HCT116 (cell line): ENCODE measurements around the gene RANBP9. TPM values are rescaled to one million over a fixed set of nuclear protein-coding genes. Genes with fewer than 3 reads are reported as not detected.

Experiments
- ATAC-seq: fragments of 200-7000 bp; cut with Tn5 transposase; 2 replicates; pipeline ENCODE4 v1.9.1; 2020; ENCODE audit warnings: mild to moderate bottlenecking, moderate library complexity
- BruUV-seq: library from RNA; stranded (reverse); fragments of 400-500 nt; replicated peaks from 2 replicates; lab custom pipeline; 2021; lab: Mats Ljungman, UMichigan
- CTCF ChIA-PET: fragments of 300-600 bp; sonication (Branson Sonifier 250); formaldehyde crosslinking; loops from one replicate; lab custom pipeline; 2021; ENCODE audit warnings: antibody characterized with exemption; lab: Charles Lee
- POLR2A ChIA-PET: fragments of 300-600, 350-600 bp; sonication (Branson Sonifier 250); formaldehyde crosslinking; loops from one replicate; lab custom pipeline; 2021; ENCODE audit warnings: antibody characterized with exemption; lab: Charles Lee
- RAD21 ChIA-PET, 2 experiments: fragments of 300-600 bp; sonication (Branson Sonifier 250); formaldehyde crosslinking; loops; one replicate each; lab custom pipeline; 2023; ENCODE audit warnings: low total read pairs in 2 of 2; ENCODE audit not compliant: uncharacterized antibody in 2 of 2, unreplicated experiment in 2 of 2, low non-redundant PET in 1 of 2; lab: Charles Lee
- DNase-seq: peaks from one replicate; pipeline ENCODE4 v3.0.0-alpha.2; 2010; ENCODE audit warnings: low read depth, low spot score
- H2AFZ ChIP-seq: fragments of 200-600 bp; shearing (Covaris generic), sonication (generic); 2 replicates; pipeline ENCODE4 v1.6.1; 2017; ENCODE audit warnings: low read depth, mixed run types, mixed read lengths, antibody characterized with exemption, low read length; ENCODE audit not compliant: poor library complexity, severe bottlenecking
- H3K27ac ChIP-seq: 2 replicates; pipeline ENCODE4 v1.5.1; 2012; ENCODE audit warnings: low read depth, low read length
- H3K27me3 ChIP-seq: fragments of 200-600 bp; sonication (generic); 2 replicates; pipeline ENCODE4 v1.6.1; 2016; ENCODE audit warnings: mixed run types, low read length, mixed read lengths; ENCODE audit not compliant: insufficient read depth
- H3K36me3 ChIP-seq, 2 experiments: fragments of 200-500 bp in 1 of 2; fragments of 200-600 bp in 1 of 2; sonication (Bioruptor generic) in 1 of 2; sonication (generic) in 1 of 2; 2 replicates each; pipeline versions ENCODE4 v1.5.1 to v1.6.1; 2014 to 2016; ENCODE audit warnings: low read length in 2 of 2, inconsistent platforms in 1 of 2, mixed read lengths in 1 of 2, mixed run types in 1 of 2; ENCODE audit not compliant: insufficient read depth in 2 of 2, control insufficient read depth in 1 of 2
- H3K4me1 ChIP-seq, 2 experiments: fragments of 200-600 bp in 1 of 2; sonication (generic) in 1 of 2; 2 replicates each; pipeline versions ENCODE4 v1.5.1 to v1.6.1; 2012 to 2017; ENCODE audit warnings: low read length in 2 of 2, inconsistent platforms in 1 of 2, mild to moderate bottlenecking in 1 of 2, mixed read lengths in 1 of 2, mixed run types in 1 of 2, moderate library complexity in 1 of 2; ENCODE audit not compliant: insufficient read depth in 2 of 2, control insufficient read depth in 1 of 2
- H3K4me2 ChIP-seq: fragments of 200-600 bp; sonication (generic); 2 replicates; pipeline ENCODE4 v1.6.1; 2017; ENCODE audit warnings: mixed run types, low read length, mixed read lengths
- H3K4me3 ChIP-seq, 2 experiments: fragments of 200-600 bp in 1 of 2; sonication (generic) in 1 of 2; replicated peaks in 1 of 2; 2 replicates each; pipeline ENCODE4 v1.5.1; 2011 to 2016; ENCODE audit warnings: low read length in 2 of 2, control low read depth in 1 of 2, low read depth in 1 of 2, mild to moderate bottlenecking in 1 of 2, mixed read lengths in 1 of 2, mixed run types in 1 of 2
- H3K79me2 ChIP-seq: fragments of 200-600 bp; sonication (generic); 2 replicates; pipeline ENCODE4 v1.6.1; 2017; ENCODE audit warnings: mild to moderate bottlenecking, mixed run types, low read length, moderate library complexity, mixed read lengths; ENCODE audit not compliant: insufficient read depth
- H3K9ac ChIP-seq: fragments of 200-600 bp; sonication (generic); 2 replicates; pipeline ENCODE4 v1.6.1; 2016; ENCODE audit warnings: low read length, mixed read lengths
- H3K9me2 ChIP-seq: fragments of 200-600 bp; sonication (generic), shearing (Covaris generic); 2 replicates; pipeline ENCODE4 v1.6.1; 2017; ENCODE audit warnings: mixed run types, mild to moderate bottlenecking, moderate library complexity; ENCODE audit not compliant: insufficient read depth
- H3K9me3 ChIP-seq, 2 experiments: fragments of 200-500 bp in 1 of 2; fragments of 200-600 bp in 1 of 2; sonication (Bioruptor generic) in 1 of 2; sonication (generic) in 1 of 2; 2 replicates each; pipeline ENCODE4 v1.6.1; 2014 to 2017; ENCODE audit warnings: low read length in 2 of 2, mixed read lengths in 2 of 2, inconsistent platforms in 1 of 2, low read depth in 1 of 2, mild to moderate bottlenecking in 1 of 2, mixed run types in 1 of 2, moderate library complexity in 1 of 2; ENCODE audit not compliant: control insufficient read depth in 1 of 2, insufficient read depth in 1 of 2
- H4K20me1 ChIP-seq: fragments of 200-600 bp; sonication (generic), shearing (Covaris generic); 2 replicates; pipeline ENCODE4 v1.6.1; 2017; ENCODE audit warnings: mixed run types, mild to moderate bottlenecking, moderate library complexity; ENCODE audit not compliant: insufficient read depth
- CBX3 ChIP-seq: IDR thresholded peaks from 2 replicates; pipeline ENCODE4 v1.6.1; 2012; ENCODE audit warnings: low read depth
- CEBPB ChIP-seq: IDR thresholded peaks from 2 replicates; pipeline ENCODE4 v1.6.1; 2012; ENCODE audit warnings: low read depth
- CTCF ChIP-seq, 3 experiments: fragments of 200-600 bp in 1 of 3; sonication (generic) in 1 of 3; IDR thresholded peaks in 2 of 3; conservative IDR thresholded peaks in 1 of 3; 2 replicates each; pipeline ENCODE4 v1.5.1; 2012 to 2017; ENCODE audit warnings: low read depth in 2 of 3, low read length in 2 of 3, antibody characterized with exemption in 1 of 3, borderline replicate concordance in 1 of 3, control low read depth in 1 of 3, mild to moderate bottlenecking in 1 of 3, mixed read lengths in 1 of 3, mixed run types in 1 of 3, moderate library complexity in 1 of 3; ENCODE audit not compliant: insufficient read depth in 1 of 3
- EGR1 ChIP-seq: IDR thresholded peaks from 2 replicates; pipeline ENCODE4 v1.6.1; 2012; ENCODE audit warnings: low read depth
- ELF1 ChIP-seq: IDR thresholded peaks from 2 replicates; pipeline ENCODE4 v1.6.1; 2012; ENCODE audit warnings: low read depth, borderline replicate concordance
- EZH2 ChIP-seq: fragments of 200-600 bp; sonication (generic); IDR thresholded peaks from 2 replicates; pipeline ENCODE4 v1.6.1; 2017; ENCODE audit warnings: antibody characterized with exemption, mixed run types
- EZH2phosphoT487 ChIP-seq: fragments of 200-600 bp; IDR thresholded peaks from 2 replicates; pipeline ENCODE4 v1.6.1; 2018; ENCODE audit warnings: antibody characterized with exemption, borderline replicate concordance
- FOSL1 ChIP-seq: IDR thresholded peaks from 2 replicates; pipeline ENCODE4 v1.6.1; 2012; ENCODE audit warnings: low read depth
- JUND ChIP-seq: IDR thresholded peaks from 2 replicates; pipeline ENCODE4 v1.6.1; 2012
- POLR2AphosphoS5 ChIP-seq: IDR thresholded peaks from 2 replicates; pipeline ENCODE4 v1.6.1; 2011; ENCODE audit warnings: mild to moderate bottlenecking, low read depth, low read length, moderate library complexity
- RAD21 ChIP-seq: IDR thresholded peaks from 2 replicates; pipeline ENCODE4 v1.6.1; 2012; ENCODE audit warnings: low read depth, mild to moderate bottlenecking
- SIN3A ChIP-seq: IDR thresholded peaks from 2 replicates; pipeline ENCODE4 v1.6.1; 2012; ENCODE audit warnings: low read depth
- TCF7L2 ChIP-seq: IDR thresholded peaks from 2 replicates; pipeline ENCODE4 v1.7.0; 2011; ENCODE audit warnings: borderline replicate concordance, inconsistent platforms; ENCODE audit not compliant: insufficient read depth, insufficient read length; ENCODE audit errors: extremely low read depth
- YY1 ChIP-seq: IDR thresholded peaks from 2 replicates; pipeline ENCODE4 v1.6.1; 2011; ENCODE audit warnings: low read length, low read depth, moderate library complexity, mild to moderate bottlenecking; ENCODE audit not compliant: insufficient replicate concordance; ENCODE audit errors: extremely low read depth
- ZBTB33 ChIP-seq: IDR thresholded peaks from 2 replicates; pipeline ENCODE4 v1.6.1; 2011; ENCODE audit warnings: mild to moderate bottlenecking, low read length, moderate library complexity; ENCODE audit not compliant: insufficient replicate concordance; ENCODE audit errors: extremely low read depth
- ZFX ChIP-seq: fragments of 450-650 bp; IDR thresholded peaks from 2 replicates; pipeline ENCODE4 v1.6.1; 2017
- ZNF274 ChIP-seq: fragments of 200-500 bp; sonication (Bioruptor generic); IDR thresholded peaks from 2 replicates; pipeline ENCODE4 v1.6.1; 2014; ENCODE audit warnings: mild to moderate bottlenecking, low read depth, low read length, inconsistent platforms
- intact Hi-C: fragments of 100-400 bp; cut with micrococcal nuclease; formaldehyde crosslinking; loops from 2 replicates; pipeline ENCODE4 v1.10.0; 2022
- total RNA-seq: library from RNA; stranded (reverse); gene quantifications from one replicate; pipeline ENCODE4 v1.2.1, GENCODE V29; 2021; ENCODE audit not compliant: unreplicated experiment
- TF ChIP-seq, protein P1 (sequence below): IDR thresholded peaks from 2 replicates; pipeline ENCODE4 v1.6.1; 2012
- TF ChIP-seq, protein P2 (sequence below): IDR thresholded peaks from 2 replicates; pipeline ENCODE4 v1.6.1; 2012

RANBP9 gene
- total RNA-seq, 1 experiment from 2014 or later, result 48.0 TPM

DNA sequence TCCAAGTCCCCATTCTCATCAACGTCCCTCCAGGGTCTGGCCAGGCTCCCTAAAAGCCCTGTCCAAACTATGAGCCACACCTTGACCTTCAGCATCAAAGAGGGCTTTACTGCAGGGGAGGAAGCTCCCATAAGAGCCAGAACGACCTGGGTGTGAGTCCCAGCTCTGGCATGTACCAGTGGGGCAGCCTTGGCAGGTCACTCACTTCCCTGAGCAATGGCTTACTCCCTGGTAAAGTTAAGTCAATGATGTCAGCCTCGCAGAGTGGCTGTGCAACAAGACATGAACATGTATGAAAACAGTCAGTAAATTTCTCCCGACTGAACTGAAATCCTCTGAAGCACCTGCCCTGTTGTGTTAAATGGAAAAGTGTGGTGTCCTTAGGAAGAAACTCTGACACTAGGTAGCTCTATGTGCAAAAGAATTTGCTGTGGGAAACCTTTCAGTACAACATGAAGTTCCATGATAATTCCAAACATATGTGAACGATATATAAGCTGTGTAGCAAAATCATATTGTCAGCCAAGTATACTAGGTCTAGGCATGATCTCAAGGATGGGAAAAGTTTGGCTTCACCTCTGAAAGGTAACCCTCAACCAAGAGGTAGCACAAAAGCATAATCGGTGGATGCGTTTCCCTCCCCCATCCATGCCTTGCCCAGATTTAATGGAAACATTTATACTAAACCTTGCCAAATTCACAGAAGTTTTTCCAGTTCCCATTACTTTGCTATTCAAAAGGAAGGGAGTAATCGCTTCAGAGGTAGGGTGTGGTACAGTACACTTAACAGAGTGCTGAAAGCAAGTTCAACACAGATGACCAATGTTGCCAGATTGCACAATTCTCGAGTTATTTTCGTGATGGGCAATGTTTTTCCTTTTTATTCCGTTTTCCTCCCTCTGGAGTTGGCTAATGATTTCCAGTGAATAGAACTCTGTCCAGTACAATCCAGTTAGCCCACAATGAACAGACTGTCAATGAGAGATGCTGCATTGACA lies 49.0 kb upstream of the RANBP9 start:
- ChIA-PET RAD21 (no interaction called here), CTCF (no interaction called here), POLR2A (interaction anchor here (0.6 kb wide), 1 partner anchor 133 kb away, joined by 3 read pairs; no protein-coding TSS in a partner anchor)
- Histone ChIP-seq H3K4me3 (no peak overlapping the region), H4K20me1 (no peaks in the 10 kb centered on the region), H3K9me3 (peaks cover 0 to 6% of the 10 kb centered on the region in 2 experiments; a peak in 1 of 4 replicates), H3K9ac (no peak overlapping the region), H3K4me1 (peaks cover 0 to 9% of the 10 kb centered on the region in 2 experiments), H3K27ac (no peak overlapping the region), H2AFZ (no peak overlapping the region), H3K4me2 (no peak overlapping the region), H3K79me2 (no peaks in the 10 kb centered on the region), H3K9me2 (no peaks in the 10 kb centered on the region), H3K36me3 (no peaks in the 10 kb centered on the region), H3K27me3 (no peaks in the 10 kb centered on the region)
- no peak for ATAC-seq
- BruUV-seq, result no TSS peak
- no peak for DNase-seq
- intact Hi-C loops, result no loop called here
- no peak for TF ChIP-seq CTCF (IDR thresholded peaks at IDR 0.05 in 2 of 3, conservative IDR thresholded peaks at IDR 0.05 in 1 of 3; ENCODE audit: borderline replicate concordance in 1 of 3, insufficient read depth in 1 of 3, low read depth in 2 of 3, low read length in 2 of 3)
- no peak for TF ChIP-seq POLR2AphosphoS5
- TF ChIP-seq EGR1, result no peak
- TF ChIP-seq RAD21, result no peak
- no peak for TF ChIP-seq SIN3A
- TF ChIP-seq ZNF274, result no peak
- TF ChIP-seq CEBPB, result no peak
- no peak for TF ChIP-seq TCF7L2
- TF ChIP-seq CBX3, result no peak
- TF ChIP-seq, protein P1, sequence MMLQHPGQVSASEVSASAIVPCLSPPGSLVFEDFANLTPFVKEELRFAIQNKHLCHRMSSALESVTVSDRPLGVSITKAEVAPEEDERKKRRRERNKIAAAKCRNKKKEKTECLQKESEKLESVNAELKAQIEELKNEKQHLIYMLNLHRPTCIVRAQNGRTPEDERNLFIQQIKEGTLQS, result no peak
- TF ChIP-seq, protein P2, sequence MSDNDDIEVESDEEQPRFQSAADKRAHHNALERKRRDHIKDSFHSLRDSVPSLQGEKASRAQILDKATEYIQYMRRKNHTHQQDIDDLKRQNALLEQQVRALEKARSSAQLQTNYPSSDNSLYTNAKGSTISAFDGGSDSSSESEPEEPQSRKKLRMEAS, result no peak
- no peak for TF ChIP-seq JUND
- no peak for TF ChIP-seq YY1
- TF ChIP-seq EZH2phosphoT487, result no peak
- no peak for TF ChIP-seq ZBTB33
- TF ChIP-seq EZH2, result no peak
- TF ChIP-seq ZFX, result no peak
- no peak for TF ChIP-seq ELF1
- no peak for TF ChIP-seq FOSL1
